Lower leg skin (tissue), 3 donors: ENCODE results near the gene MGMT.

ENCODE experiments used
- CTCF ChIP-seq, 3 donors: fragments of 450-650 bp; IDR thresholded peaks; one replicate each; pipeline ENCODE4 v1.5.1; 2016; ENCODE audit warnings: antibody characterized with exemption in 3 of 3, mild to moderate bottlenecking in 3 of 3, moderate library complexity in 2 of 3
- POLR2A ChIP-seq, 2 donors: fragments of 450-650 bp; IDR thresholded peaks; one replicate each; pipeline ENCODE4 v1.6.1; 2016 to 2017; ENCODE audit warnings: antibody characterized with exemption in 2 of 2, mild to moderate bottlenecking in 1 of 2, moderate library complexity in 1 of 2

DNA sequence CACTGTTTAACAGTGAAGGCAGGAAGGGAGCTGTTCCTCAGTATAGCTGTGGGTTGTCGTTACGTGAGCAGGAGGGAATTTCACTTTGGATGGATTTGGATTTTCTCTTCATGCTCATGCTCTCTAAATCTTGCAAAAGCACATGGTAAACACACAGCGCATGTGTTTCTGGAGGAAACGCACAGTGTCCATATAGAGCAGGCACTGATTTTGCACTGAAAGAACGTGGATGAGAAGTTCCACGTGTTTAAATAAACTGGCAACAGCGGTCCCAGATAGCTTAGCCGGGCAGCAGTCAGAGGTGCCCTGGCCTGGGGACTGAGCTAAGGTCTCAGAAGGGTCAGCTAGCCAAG, 188.6 kb downstream of the MGMT start:
- TF ChIP-seq CTCF (IDR thresholded peaks at IDR 0.05) (no peak), POLR2A (IDR thresholded peaks at IDR 0.05) (no peak)
